T-helper 22 cell (primary cell): ENCODE measurements around the gene PRRT4.

Source experiments
- DNase-seq: peaks from one replicate; pipeline ENCODE4 v3.0.0-alpha.2; 2020; ENCODE audit warnings: low read depth

Gene PRRT4

DNA sequence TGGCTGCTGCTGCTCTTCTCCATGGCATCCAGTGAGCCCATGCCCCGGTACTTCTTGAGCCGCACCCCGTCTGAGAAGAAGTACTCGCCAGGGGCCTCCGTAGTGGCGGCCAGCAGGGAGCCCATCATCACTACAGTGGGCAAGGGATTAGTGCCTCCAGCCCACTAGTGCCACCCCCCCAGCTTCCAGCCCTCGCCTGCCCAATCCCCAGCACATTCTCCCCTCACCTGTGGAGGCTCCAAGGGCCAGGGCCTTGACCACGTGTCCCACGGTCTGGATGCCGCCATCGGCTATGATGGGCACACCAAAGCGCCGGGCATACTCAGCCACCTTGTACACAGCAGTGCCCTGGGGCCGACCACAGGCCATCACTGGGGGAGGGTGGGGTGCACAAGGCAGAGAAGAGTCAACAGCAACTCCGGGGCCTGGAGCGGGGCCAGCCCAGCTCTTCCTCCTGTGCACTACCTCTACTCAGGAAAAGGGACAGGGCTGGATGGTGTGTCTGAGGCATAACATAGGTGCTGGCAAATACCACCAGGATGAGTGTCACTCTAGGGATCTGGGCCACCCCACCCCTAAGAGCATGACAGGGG, 33.5 kb upstream of the PRRT4 start:
- DNase-seq = no peak

GRCh38 chr7:128393526-128394330, 32.2 kb upstream of the PRRT4 start:
- no peak for DNase-seq

GRCh38 chr7:128392446-128393327, 31.2 kb upstream of the PRRT4 start:
- DNase-seq = no peak

GRCh38 chr7:128391805-128392204, 30.3 kb upstream of the PRRT4 start:
- DNase-seq = no peak

DNA sequence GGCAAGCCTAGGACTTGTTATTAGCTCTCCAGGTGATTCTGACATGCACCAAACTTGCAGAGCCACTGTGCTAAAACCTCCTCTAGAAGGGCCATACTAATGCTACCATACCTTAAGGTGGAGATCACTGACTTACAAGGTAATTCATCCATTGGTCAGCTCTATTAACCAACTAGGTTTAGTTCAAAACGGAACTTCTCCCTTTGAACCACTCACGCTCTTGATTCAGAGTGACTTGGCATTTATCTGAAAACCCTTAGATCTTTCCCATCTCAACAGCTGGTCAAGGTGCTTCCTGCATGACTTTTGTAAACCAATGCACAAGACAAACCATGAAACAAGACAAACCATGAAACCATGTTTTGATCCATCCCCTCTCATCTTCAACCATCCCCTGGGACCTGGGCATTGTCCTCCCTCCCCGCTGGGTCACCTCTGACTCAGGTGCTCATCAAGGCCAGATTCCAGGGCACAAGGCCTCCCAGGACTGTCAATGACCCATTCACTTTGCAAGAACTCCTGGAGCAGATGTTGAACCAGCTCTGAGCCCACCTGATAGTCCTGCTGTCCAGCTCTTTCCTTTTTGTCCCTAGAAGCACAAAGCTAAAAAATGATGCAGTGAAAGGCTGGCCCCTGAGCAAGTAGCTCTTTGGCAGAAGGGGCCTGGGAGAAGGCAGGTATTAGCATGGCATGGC, 29.5 kb upstream of the PRRT4 start:
- no peak for DNase-seq

DNA sequence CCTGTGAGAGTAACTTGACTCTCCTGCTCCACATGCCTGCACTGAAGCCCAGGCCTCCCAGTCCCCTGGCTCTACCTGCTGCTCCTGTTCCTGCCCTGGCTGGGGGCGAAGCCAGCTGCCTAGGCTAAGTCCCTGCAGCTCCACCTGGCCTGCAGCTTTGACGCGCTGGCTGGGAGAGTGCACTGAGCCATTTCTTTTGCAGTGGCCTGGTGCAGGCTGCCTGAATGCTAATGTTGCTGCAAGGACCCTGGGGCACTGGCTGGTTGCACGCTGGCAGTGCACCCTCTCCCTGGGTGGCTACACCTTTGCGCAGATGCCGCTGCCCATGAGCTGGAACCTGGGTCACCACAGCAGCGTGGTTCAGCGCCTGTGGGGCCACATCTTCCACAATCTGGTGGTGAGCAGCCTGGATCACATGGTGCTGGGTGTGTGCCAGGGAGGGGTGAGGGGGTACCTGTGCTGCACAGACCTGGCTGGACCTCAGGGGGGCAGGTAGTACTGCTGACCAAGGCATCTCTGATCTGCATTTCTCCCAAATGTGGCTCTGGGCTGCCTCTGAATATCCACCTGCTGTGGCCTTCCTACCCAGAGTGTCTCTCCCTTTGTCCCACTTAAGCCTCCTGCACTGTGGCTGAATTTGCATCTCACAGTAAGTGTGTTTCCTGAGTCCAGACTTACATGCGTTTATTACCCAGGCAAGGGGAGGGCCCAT, 28.3 kb upstream of the PRRT4 start:
- DNase-seq = no peak

DNA sequence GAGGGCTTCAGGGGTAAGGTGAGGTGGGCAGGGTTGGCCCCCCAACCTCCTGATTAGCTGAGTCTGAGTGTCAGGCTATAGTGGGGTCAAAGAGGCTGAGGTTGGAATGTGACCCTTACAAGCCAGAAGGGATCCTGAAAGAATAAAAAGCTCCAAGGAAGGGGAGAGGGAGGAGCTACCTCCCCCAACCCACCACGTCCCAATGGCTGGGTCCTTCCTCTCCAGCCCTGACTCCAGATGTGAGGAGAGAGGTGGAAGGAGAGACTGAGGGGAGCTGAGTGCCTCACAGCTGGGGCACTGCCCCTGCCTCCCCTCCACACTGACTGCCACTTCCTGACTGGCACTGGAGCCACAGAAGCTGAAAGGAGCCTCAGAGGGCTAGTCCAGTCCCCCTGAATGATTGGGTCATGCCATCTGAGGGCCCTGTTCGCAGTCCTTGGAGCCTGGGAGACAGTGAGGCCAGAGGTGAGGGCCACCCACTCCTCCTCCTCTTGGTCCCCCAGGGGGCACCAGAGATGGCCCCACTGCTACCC, 27.7 kb upstream of the PRRT4 start:
- DNase-seq = no peak

DNA sequence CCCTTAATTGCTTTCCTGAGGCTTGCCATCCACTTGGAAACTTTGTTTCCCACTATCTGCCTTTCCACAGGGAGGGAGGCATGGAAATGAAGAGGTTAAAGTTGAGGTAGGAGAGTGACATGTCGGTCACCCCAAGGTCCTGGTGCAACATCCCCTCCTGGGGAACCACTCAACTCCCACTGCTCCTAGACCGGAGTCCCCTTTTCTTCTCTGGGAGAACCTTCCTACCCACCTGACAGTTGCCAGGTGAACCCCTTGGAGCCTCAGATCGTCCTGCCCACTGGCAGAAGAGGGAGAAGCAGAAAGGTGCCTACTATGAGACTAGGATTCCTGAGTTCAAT, 26.6 kb upstream of the PRRT4 start:
- DNase-seq = no peak

DNA sequence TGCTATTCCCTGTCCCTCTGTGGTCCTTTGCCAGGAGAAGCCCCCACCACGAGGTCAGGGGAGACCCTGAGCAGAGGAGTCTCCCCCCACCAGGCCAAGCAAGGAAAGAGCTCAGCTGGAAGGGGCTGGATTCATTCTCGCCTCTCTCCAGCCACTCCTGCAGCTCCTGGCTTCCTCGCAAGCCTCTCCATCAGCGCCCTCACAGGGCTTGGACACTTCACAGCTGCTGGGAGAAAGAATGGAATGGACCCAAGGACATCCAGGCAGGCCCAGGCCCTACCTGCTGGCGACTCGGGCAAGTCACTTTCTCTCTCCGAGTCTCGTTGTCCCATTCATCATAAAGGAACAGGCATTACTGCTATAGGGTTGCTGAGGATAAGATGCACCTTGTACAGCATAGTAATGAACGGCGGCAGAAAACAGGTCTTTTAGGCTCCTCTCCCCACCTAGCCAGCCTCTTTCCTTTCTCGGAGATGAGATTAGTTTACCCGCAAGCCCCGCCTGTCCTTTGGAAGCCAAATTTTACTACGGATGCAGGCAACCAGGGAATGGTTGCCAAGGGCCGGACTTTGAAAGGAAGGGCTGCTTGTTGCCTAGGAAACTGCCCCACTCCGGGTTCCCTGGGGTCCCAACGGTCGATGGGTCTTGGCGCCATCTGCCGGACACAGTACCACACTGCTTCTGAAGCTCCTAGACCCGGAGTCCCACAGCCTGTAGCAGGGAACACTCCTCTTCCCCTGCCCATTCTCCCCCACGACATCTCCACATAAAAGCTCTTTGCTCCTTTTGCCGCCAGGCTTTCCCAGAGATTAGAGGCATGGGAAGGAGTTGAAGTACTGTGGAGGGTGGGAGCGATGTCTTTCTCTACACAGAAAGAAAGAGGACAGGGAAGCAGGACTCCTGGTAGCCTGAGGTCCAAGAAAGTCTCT, 26.0 kb upstream of the PRRT4 start:
- DNase-seq = peak; percentile 19

DNA sequence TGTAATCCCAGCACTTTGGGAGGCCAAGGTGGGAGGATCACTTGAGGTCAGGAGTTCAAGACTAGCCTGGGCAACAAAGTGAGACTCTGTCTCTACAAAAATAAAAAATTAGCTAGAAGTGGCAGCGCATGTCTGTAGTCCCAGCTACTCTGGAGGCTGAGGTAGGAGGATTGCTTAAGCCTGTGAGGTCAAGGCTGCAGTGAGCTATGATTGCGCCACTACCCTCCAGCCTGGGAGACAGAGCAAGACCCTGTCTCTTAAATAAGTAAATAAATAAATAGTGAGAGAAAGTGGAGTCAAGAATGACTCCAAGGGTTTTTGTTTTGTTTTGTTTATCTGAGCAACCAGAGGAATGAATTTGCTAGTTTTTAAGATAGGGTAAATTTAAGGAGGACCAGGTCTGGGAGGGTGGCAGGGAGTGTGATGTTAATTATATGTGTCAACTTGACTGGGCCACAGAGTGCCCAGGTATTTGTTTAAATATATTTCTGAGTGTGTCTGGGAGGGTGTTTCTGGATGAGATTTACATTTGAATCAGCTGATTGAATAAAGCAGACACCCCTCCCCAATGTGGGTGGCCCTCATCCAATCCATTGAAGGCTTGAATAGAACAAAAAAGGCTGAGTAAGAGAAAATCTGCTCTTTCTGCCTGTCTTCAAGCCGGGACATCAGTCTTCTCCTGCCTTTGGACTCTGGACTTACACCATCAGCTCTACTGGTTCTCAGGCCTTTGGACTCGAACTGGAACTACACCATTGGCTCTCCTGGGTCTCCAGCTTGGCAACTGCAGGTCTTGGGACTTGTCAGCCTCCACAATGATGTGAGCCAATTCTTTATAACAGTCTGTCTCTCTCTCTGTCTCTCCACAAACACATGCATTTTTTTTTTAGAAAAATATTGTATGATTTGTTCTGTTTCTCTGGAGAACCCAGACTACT, 24.8 kb upstream of the PRRT4 start:
- no peak for DNase-seq

DNA sequence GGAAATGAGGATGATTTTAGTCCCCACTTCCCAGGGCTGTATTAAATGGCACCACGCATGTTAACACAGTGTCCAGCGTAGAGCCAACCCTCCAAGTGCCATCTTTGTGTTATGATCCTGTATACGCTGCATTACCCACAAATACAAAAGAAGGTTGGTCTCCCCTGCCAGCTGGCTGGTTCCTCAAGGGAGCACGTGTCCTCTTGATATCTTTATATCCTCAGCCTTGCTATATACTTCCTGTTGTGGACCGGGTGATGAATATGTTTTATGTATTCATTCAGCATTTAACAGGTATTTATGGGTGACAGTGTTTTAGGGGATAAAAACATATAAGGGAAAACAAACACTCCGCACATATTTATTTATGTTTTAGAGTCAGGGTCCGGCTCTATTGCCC, 23.2 kb upstream of the PRRT4 start:
- DNase-seq = no peak

- no peak for DNase-seq
Measured at GRCh38 chr7:128383776-128384175, 22.3 kb upstream of the PRRT4 start.

- no peak for DNase-seq
Measured at GRCh38 chr7:128381161-128381821, 19.8 kb upstream of the PRRT4 start.

DNA sequence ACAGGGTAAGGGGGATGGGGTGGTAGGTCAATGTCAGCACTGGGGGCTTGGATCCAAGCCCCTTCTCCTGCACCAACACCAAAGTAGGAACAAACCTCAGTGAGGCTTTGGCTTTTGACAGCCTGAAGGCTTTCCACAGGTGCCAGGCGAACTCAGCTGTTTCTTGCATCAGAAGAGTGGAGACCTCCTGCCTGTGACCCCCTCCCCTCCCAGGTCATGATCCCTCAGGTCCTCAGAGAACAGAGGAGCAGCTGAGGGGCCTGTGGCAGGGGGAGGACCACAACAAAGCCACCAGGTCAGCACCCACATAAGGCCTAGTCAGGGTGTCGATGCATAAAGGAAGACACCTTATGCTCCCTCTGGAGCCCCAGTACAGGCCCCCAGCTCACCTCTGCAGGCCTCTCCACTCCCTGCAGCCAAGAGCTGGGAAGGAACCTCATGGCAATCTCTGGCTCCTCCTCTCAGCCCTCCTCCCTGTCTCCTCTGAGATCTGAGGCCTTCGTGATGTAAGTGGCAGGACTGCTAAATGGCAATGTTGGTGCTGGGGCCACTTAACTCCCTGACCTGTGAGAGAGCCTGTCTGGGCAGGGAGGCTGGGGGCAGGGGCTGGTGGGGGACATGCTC, 19.1 kb upstream of the PRRT4 start:
- no peak for DNase-seq

DNA sequence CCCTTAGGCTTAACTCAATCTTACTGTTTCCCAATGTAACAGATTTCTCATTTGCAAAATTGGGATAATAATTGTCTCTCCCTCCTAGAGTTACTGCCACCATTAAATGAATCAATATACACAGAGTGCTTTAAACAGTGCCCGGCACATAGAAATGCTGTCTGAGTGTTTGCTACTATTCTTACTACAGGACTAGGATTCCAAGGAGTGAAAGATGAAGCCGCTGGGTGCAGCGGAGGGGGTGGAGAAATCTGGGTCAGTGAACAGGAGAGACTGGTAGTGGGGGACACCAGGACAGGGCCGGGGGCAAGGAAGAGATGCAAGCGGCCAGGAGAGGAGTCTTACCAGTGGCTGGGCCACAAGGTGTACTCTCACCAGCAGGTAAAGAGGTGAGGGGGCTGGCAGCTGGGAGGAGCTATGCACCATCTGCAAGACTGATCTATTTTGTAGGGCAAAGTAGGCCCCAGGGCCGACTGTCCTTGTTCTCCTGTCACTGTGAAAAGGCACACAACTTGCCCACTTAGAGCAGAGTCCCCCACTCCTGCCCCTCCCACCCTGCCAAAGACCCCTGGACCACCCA, 18.5 kb upstream of the PRRT4 start:
- DNase-seq = no peak

DNA sequence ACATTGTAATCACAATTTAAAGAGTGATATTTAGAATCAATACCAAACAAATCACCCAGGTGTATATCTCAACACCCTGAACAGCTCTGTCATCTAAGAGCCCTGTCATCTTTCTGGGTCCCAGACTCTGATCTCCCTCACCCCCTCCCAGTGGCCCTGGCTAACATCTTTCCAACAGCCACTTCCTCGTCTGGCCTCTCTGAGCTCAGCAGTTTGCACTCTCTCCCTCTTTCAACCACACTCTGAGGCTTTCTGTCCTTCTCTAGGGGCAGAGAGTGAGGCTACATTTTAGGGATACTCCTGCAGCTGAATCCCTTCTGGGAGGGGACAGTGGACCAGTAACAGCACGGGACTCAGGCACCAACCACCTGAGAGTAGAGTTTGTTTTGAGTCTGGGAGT, 17.1 kb upstream of the PRRT4 start:
- DNase-seq = no peak

DNA sequence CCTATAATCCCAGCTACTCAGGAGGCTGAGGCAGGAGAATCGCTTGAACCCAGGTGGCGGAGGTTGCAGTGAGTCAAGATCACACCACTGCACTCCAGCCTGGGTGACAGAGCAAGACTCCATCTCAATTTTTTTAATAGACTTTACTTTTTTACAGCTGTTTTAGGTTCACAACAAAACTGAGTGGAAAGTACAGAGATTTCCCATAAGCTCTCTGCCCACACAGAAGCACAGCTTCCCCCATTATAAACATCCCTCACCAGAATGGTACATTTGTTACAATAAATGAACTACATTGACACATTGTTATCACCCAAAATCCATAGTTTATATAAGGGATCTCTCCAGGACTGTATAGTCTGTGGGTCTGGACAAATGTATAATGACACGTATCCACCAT, 14.6 kb upstream of the PRRT4 start:
- DNase-seq = no peak

DNA sequence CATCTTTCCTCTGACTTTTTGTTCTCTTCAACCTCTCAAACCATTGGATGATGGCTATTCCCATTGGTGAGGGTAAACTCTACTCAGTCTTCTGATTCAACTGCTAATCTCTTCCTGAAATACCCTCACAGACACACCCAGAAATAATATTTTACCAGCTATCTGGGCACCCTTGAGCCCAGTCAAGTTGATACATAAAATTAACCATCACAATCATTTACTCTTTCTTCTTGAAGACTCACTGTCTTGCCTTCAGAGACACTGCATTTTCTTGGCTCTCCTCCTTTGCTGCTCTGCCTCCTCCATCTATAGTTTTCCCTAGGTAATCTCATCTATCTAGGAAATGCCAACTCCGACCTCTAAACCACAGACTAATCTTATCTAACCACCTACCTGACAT, 12.6 kb upstream of the PRRT4 start:
- DNase-seq = no peak
